ENCODE data around the gene ZNF550.

DNA sequence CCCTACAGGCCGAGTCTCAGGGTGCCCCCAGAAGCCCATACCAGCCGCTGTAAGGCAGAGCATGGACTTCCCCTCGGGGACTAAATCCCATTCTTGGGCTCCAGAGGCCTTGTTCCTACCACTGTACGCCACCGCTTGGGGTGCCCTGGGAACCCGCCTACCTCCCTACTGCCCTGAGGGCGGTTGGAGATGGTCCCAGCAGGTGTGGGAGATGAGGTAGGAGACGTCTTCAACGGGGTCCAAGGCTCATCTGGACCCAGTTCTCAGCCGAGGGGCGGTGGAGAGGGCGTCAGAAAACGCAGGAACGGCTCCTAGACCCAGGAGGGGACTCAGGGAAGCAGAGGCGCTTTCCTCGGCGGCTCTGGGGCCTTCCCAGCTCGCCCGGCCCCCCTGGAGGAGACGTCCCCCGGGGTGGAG is 23.4 kb upstream of the ZNF550 start:
- TF ChIP-seq POLR2AphosphoS5 (IDR thresholded peaks at IDR 0.05; ENCODE audit: low read depth, low read length), result no peak
- no peak for TF ChIP-seq POLR2A (IDR thresholded peaks at IDR 0.05; ENCODE audit: low read depth, low read length)
- no peak for TF ChIP-seq TAF1 (IDR thresholded peaks at IDR 0.05; ENCODE audit: borderline replicate concordance, low read depth, low read length)
